Esophagus (tissue), 2 donors: ENCODE results near the gene MYOCOS. TPM values are rescaled to one million over a fixed set of nuclear protein-coding genes. Genes with fewer than 3 reads are reported as not detected.
"Not testable (repeated sequence)": the region's sequence is repeated elsewhere in the genome, so short reads cannot be mapped to it uniquely, and the experiment has no call there.

Source experiments
- H3K27ac ChIP-seq, 2 donors: one replicate each; pipeline ENCODE4 v1.5.1; 2013; ENCODE audit warnings: low read depth in 2 of 2, mild to moderate bottlenecking in 2 of 2, inconsistent platforms in 1 of 2, low read length in 1 of 2, moderate library complexity in 1 of 2
- H3K27me3 ChIP-seq, 2 donors: one replicate each; pipeline ENCODE4 v1.6.1; 2013; ENCODE audit warnings: low read length in 2 of 2, control low read depth in 1 of 2, mild to moderate bottlenecking in 1 of 2; ENCODE audit not compliant: insufficient read depth in 2 of 2, control insufficient read depth in 1 of 2
- H3K36me3 ChIP-seq, 2 donors: one replicate each; pipeline ENCODE4 v1.6.1; 2013; ENCODE audit warnings: low read length in 1 of 2; ENCODE audit not compliant: control insufficient read depth in 2 of 2, insufficient read depth in 2 of 2
- H3K4me1 ChIP-seq, 2 donors: one replicate each; pipeline ENCODE4 v1.6.1; 2013; ENCODE audit warnings: low read length in 1 of 2; ENCODE audit not compliant: control insufficient read depth in 2 of 2, insufficient read depth in 2 of 2
- H3K4me3 ChIP-seq, 2 donors: one replicate each; pipeline ENCODE4 v1.5.1; 2013; ENCODE audit warnings: low read length in 2 of 2, mild to moderate bottlenecking in 2 of 2, low read depth in 1 of 2, moderate library complexity in 1 of 2
- H3K9me3 ChIP-seq, 2 donors: one replicate each; pipeline ENCODE4 v1.6.1; 2013; ENCODE audit warnings: mild to moderate bottlenecking in 2 of 2, low read depth in 1 of 2, low read length in 1 of 2, moderate library complexity in 1 of 2; ENCODE audit not compliant: control insufficient read depth in 2 of 2, insufficient read depth in 1 of 2
- WGBS, 2 donors: extraction: QIAGEN DNeasy Blood & Tissue Kit; methylation state at CpG; one replicate each; pipeline ENCODE4 v1.1.7; 2013; 5-methylcytosine and 5-hydroxymethylcytosine counted together
- polyA plus RNA-seq, 2 donors: library from polyadenylated mRNA; stranded (reverse); fragments of 200-250 nt; gene quantifications; one replicate each; pipeline ENCODE4 v1.2.3, GENCODE V29; 2013
- donor health status: healthy with polysubstance abuse.
- donor health status: Bipolar disorder and iron deficiency.

The MYOCOS gene
- polyA plus RNA-seq, 2 donors = not detected

GRCh38 chr1:171615122-171615906, 6.7 kb upstream of the MYOCOS start:
- H3K4me1 ChIP-seq, H3K27ac ChIP-seq, H3K36me3 ChIP-seq, H3K9me3 ChIP-seq, H3K27me3 ChIP-seq, H3K4me3 ChIP-seq: not testable (repeated sequence)
- 68 to 69% methylated on average over 14 of the region's 14 CpGs for WGBS, 2 donors

- Histone ChIP-seq H3K4me1 (no peaks in the 10 kb centered on the region), H3K27me3 (no peaks in the 10 kb centered on the region), H3K36me3 (no peaks in the 10 kb centered on the region), H3K27ac (no peak overlapping the region), H3K4me3 (no peak overlapping the region), H3K9me3 (peaks cover 0 to 2% of the 10 kb centered on the region in 2 donors)
- 78 to 84% methylated on average over 2 of the region's 2 CpGs for WGBS, 2 donors
These were observed 5.5 kb upstream of the MYOCOS start for GRCh38 chr1:171616586-171616985.

GRCh38 chr1:171623651-171624331, 1.7 kb downstream of the MYOCOS start:
- Histone ChIP-seq H3K4me1 (no peaks in the 10 kb centered on the region), H3K27ac (no peak overlapping the region), H3K9me3 (no peaks in the 10 kb centered on the region), H3K36me3 (no peaks in the 10 kb centered on the region), H3K27me3 (no peaks in the 10 kb centered on the region), H3K4me3 (no peak overlapping the region)
- WGBS, 2 donors = 71 to 78% methylated on average over 9 of the region's 9 CpGs

GRCh38 chr1:171625225-171625624, 3.2 kb downstream of the MYOCOS start:
- H3K4me1 ChIP-seq = no peaks in the 10 kb centered on the region
- 68 to 81% methylated on average over 1 of the region's 1 CpG for WGBS, 2 donors
- no peak overlapping the region for H3K27ac ChIP-seq
- no peaks in the 10 kb centered on the region for H3K27me3 ChIP-seq
- no peaks in the 10 kb centered on the region for H3K9me3 ChIP-seq
- H3K4me3 ChIP-seq = no peak overlapping the region
- H3K36me3 ChIP-seq = no peaks in the 10 kb centered on the region

- no peak overlapping the region for H3K27ac ChIP-seq
- no peaks in the 10 kb centered on the region for H3K9me3 ChIP-seq
- no peak overlapping the region for H3K4me3 ChIP-seq
- H3K4me1 ChIP-seq = no peaks in the 10 kb centered on the region
- 75 to 80% methylated on average over 5 of the region's 5 CpGs for WGBS, 2 donors
- H3K27me3 ChIP-seq = no peaks in the 10 kb centered on the region
- no peaks in the 10 kb centered on the region for H3K36me3 ChIP-seq
These were observed 5.0 kb downstream of the MYOCOS start for GRCh38 chr1:171627020-171627419.

GRCh38 chr1:171628225-171628624, 6.2 kb downstream of the MYOCOS start:
- H3K9me3 ChIP-seq = no peaks in the 10 kb centered on the region
- H3K27me3 ChIP-seq = no peaks in the 10 kb centered on the region
- no peaks in the 10 kb centered on the region for H3K4me1 ChIP-seq
- no peak overlapping the region for H3K4me3 ChIP-seq
- no peak overlapping the region for H3K27ac ChIP-seq
- 79 to 83% methylated on average over 2 of the region's 2 CpGs for WGBS, 2 donors
- no peaks in the 10 kb centered on the region for H3K36me3 ChIP-seq

GRCh38 chr1:171635661-171636060, 13.6 kb downstream of the MYOCOS start:
- 77 to 81% methylated on average over 2 of the region's 2 CpGs for WGBS, 2 donors

GRCh38 chr1:171636141-171636540, 14.1 kb downstream of the MYOCOS start:
- Histone ChIP-seq H3K4me1 (no peaks in the 10 kb centered on the region), H3K9me3 (no peaks in the 10 kb centered on the region), H3K4me3 (no peak overlapping the region), H3K36me3 (no peaks in the 10 kb centered on the region), H3K27me3 (no peaks in the 10 kb centered on the region), H3K27ac (no peak overlapping the region)
- WGBS, 2 donors = 78 to 81% methylated on average over 11 of the region's 11 CpGs

More at GRCh38 chr1:171635661-171636060, 13.6 kb downstream of the MYOCOS start:
- no peak overlapping the region for H3K27ac ChIP-seq
- no peaks in the 10 kb centered on the region for H3K27me3 ChIP-seq
- no peaks in the 10 kb centered on the region for H3K9me3 ChIP-seq
- H3K36me3 ChIP-seq = no peaks in the 10 kb centered on the region
- no peak overlapping the region for H3K4me3 ChIP-seq
- H3K4me1 ChIP-seq = no peaks in the 10 kb centered on the region

GRCh38 chr1:171637928-171638576, 16.0 kb downstream of the MYOCOS start:
- no peak overlapping the region for H3K4me3 ChIP-seq
- no peak overlapping the region for H3K27ac ChIP-seq
- no peaks in the 10 kb centered on the region for H3K36me3 ChIP-seq
- H3K27me3 ChIP-seq = no peaks in the 10 kb centered on the region
- H3K9me3 ChIP-seq = no peaks in the 10 kb centered on the region
- WGBS, 2 donors = 61 to 62% methylated on average over 4 of the region's 4 CpGs
- H3K4me1 ChIP-seq = no peaks in the 10 kb centered on the region
